Stimulated activated memory B cell treated with anti-CD40 and anti-IgM and Interleukin-4, amounts not matched to agents 10 μg/mL and 1 μg/mL and 100 μg/mL, for 72 hours (primary cell): ENCODE measurements around the gene DUSP22.

Experiments used
- ATAC-seq: fragments of 150-1000 bp; cut with Tn5 transposase; 2 replicates; pipeline ENCODE4 v1.10.0; 2021
- H3K27ac Mint-ChIP-seq: one replicate; pipeline ENCODE4 v1.8.0; 2022; ENCODE audit warnings: mild to moderate bottlenecking, mixed read lengths
- H3K27me3 Mint-ChIP-seq: one replicate; pipeline ENCODE4 v1.8.0; 2022; ENCODE audit warnings: mixed read lengths
- H3K36me3 Mint-ChIP-seq: one replicate; pipeline ENCODE4 v1.8.0; 2022; ENCODE audit warnings: mixed read lengths
- H3K4me1 Mint-ChIP-seq: one replicate; pipeline ENCODE4 v1.8.0; 2022; ENCODE audit warnings: mixed read lengths
- H3K4me3 Mint-ChIP-seq: one replicate; pipeline ENCODE4 v1.8.0; 2022; ENCODE audit warnings: mild to moderate bottlenecking, moderate library complexity, mixed read lengths
- H3K9me3 Mint-ChIP-seq: one replicate; pipeline ENCODE4 v1.8.0; 2022; ENCODE audit warnings: mixed read lengths

DUSP22 gene

DNA sequence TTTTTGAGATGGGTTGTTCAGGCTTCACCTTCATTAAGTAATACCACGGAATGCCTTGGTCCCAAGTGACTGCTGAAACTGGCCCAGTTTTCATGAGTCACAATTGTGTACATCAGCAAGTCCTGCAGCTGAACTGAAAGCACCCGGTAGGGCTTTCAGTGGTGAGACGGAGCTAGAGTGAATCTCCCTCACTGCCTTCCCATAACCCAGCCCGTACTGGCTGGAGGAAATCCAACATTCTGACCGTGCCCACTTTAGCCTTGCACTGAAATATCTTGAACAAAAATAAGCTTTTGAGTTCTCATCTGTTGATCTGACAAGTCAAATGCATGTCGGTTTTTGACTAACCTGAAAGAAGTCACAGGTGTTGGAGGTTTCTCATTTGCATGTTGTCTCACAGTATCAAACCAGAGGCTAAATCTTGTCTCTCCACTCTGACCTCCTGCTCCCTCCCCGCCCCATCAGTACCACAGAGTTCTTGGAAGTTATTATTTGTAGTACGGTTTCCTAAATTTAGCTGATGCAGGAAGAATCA is 35.9 kb downstream of the DUSP22 start:
- no peak overlapping the region for H3K27ac Mint-ChIP-seq
- no peaks in the 10 kb centered on the region for H3K9me3 Mint-ChIP-seq
- ATAC-seq: peak; percentile 83
- peaks cover 17% of the 10 kb centered on the region for H3K36me3 Mint-ChIP-seq
- H3K4me1 Mint-ChIP-seq: peaks cover 6% of the 10 kb centered on the region
- no peak overlapping the region for H3K4me3 Mint-ChIP-seq
- H3K27me3 Mint-ChIP-seq: no peaks in the 10 kb centered on the region

DNA sequence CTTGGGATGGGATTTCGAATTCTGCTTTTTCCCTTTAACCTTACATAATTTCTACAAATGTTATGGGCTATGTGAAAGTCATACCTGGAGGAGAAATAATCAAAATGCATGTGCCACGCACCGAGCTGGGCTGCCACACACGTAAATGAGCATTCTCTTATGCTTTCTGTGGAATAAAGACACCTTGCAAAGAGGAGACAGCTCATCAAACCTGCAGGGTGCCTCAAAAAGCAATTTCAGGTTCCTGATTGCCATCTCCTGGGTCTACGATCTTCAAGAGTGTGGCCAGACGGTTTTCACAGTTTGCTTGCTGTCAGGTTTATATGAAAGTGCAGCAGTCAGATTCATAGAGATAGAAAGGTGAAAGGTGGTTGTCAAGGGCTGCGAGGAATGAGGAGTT is 36.6 kb downstream of the DUSP22 start:
- ATAC-seq: no peak
- no peak overlapping the region for H3K27ac Mint-ChIP-seq
- no peak overlapping the region for H3K4me3 Mint-ChIP-seq
- H3K9me3 Mint-ChIP-seq: no peaks in the 10 kb centered on the region
- H3K36me3 Mint-ChIP-seq: peaks cover 17% of the 10 kb centered on the region
- peaks cover 6% of the 10 kb centered on the region for H3K4me1 Mint-ChIP-seq
- H3K27me3 Mint-ChIP-seq: no peaks in the 10 kb centered on the region

DNA sequence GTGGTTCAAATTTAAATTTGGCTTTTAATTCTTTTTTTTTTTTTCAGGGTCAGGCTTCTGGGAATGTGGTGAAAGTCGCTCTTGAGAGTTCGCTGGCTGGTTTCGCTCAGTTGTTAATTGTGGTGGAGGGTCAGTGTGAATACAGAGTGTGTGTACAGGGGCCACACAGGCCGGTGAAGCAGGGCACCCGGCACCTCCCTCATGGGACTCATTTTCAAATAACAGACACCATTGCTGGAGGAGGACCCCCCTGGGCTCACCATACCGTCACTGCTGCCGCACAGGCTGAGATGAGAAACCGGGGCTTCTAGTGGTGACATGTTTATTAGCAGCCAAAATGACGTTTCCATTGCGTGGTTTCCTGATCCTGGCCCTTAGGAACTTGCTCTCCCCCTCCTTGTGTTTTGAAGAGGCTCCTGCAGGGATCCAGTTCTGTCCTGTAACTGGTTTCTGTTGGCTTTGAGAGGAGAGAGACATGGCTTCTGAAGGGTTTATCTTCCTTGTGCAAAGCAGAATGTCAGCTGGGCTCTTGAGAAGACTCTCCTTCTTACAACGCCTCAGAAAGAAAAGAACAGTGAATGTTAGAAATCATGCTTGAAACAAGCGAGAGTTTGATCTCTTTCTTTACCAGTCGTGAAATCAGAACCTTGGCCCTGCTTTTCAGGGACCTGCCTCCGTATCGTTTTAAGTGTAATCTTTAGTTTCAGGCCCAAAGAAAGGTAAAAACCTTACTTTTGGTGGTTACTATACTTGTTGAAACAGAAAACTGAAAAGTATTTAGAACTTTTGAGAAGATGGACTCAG is 37.8 kb downstream of the DUSP22 start:
- no peak for ATAC-seq
- H3K36me3 Mint-ChIP-seq: peaks cover 17% of the 10 kb centered on the region
- no peaks in the 10 kb centered on the region for H3K9me3 Mint-ChIP-seq
- no peak overlapping the region for H3K27ac Mint-ChIP-seq
- peaks cover 6% of the 10 kb centered on the region for H3K4me1 Mint-ChIP-seq
- no peaks in the 10 kb centered on the region for H3K27me3 Mint-ChIP-seq
- no peak overlapping the region for H3K4me3 Mint-ChIP-seq

DNA sequence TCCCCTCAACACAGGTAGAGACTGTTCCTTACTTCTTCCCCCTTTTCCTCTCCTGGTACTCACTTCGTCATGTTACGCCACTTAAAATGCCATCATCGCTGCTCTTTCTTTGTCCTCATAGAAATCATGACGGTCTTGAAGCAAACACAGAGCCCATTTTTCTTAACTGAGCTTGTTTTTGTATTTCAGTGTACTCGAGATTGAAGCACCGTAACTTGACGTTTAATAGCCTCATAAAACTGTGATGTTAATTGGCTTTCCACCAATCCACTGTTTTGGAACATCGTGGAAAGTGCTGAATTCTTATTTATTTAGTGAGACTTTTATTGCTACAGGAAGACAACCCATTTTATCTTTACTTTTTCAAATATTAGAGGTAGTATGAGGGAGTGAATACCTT is 38.7 kb downstream of the DUSP22 start:
- no peaks in the 10 kb centered on the region for H3K27me3 Mint-ChIP-seq
- ATAC-seq: no peak
- H3K4me3 Mint-ChIP-seq: no peak overlapping the region
- peaks cover 11% of the 10 kb centered on the region for H3K4me1 Mint-ChIP-seq
- H3K36me3 Mint-ChIP-seq: peaks cover 16% of the 10 kb centered on the region
- no peaks in the 10 kb centered on the region for H3K9me3 Mint-ChIP-seq
- H3K27ac Mint-ChIP-seq: no peak overlapping the region

DNA sequence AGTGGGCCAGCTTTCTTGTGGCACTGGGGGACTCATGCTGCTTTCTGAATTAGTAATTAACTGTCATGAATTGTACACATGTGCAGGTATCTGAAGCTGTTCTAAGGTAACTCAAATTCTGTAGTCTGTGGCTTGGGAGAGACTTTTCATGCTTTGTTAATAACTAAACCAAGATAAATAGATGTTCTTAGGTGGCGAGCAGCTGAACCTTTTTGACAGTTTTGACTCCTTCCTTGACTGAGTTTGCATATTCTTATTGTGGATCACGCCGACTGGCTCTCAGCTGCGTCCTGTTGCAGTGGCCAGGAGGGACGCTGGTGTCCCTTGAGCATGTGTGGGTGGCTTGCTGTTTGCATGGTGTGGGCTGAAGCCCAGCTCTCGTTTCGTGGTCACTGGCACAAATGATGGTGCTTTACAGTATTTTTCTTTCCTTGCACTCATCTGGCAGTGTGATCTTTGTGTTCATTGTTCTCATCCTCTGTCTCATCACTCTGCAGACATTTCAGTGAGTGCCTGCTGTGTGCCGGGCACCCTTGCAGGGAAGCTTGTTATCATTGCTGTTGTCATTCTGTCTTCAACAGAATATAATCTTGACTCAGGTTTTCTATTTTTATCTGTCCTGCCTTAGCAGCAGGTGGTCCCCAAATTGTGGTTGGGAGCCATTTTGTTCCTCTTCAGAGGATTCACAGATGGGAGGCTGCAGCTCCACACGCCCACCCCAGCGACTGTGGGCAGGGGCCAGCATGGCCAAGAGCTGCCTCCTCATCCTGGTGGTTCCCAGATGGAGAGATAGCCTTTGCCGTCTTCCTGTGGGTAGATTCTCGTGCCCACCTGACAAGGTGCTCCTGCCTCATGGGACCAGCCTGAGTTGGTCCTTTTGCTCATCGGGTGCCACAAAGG is 39.6 kb downstream of the DUSP22 start:
- peaks cover 14% of the 10 kb centered on the region for H3K4me1 Mint-ChIP-seq
- ATAC-seq: peak; percentile 69
- no peaks in the 10 kb centered on the region for H3K9me3 Mint-ChIP-seq
- no peak overlapping the region for H3K27ac Mint-ChIP-seq
- H3K4me3 Mint-ChIP-seq: no peak overlapping the region
- H3K27me3 Mint-ChIP-seq: no peaks in the 10 kb centered on the region
- peaks cover 14% of the 10 kb centered on the region for H3K36me3 Mint-ChIP-seq

DNA sequence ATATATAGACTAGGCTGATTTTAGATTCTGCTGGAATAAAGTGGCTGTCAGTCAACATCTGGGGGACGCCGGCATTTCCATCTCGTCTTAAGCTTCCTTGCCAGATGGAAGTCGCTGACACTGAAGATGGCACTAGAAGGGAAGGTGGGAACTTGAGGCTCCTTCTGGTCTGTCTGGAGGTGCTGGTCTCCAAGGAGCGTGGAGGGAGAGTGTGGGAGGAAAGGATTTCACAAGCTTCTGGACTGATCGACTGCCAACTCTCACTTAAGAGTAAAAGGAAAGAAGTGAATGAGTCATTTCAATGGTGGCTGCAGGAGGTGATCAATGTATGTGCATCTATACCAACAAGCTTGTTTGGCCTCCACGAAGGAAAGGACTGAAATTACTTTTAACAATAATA is 40.4 kb downstream of the DUSP22 start:
- Mint-ChIP-seq H3K4me3 (no peak overlapping the region), H3K36me3 (peaks cover 8% of the 10 kb centered on the region), H3K27me3 (no peaks in the 10 kb centered on the region), H3K27ac (no peak overlapping the region), H3K4me1 (peaks cover 22% of the 10 kb centered on the region), H3K9me3 (no peaks in the 10 kb centered on the region)
- no peak for ATAC-seq

DNA sequence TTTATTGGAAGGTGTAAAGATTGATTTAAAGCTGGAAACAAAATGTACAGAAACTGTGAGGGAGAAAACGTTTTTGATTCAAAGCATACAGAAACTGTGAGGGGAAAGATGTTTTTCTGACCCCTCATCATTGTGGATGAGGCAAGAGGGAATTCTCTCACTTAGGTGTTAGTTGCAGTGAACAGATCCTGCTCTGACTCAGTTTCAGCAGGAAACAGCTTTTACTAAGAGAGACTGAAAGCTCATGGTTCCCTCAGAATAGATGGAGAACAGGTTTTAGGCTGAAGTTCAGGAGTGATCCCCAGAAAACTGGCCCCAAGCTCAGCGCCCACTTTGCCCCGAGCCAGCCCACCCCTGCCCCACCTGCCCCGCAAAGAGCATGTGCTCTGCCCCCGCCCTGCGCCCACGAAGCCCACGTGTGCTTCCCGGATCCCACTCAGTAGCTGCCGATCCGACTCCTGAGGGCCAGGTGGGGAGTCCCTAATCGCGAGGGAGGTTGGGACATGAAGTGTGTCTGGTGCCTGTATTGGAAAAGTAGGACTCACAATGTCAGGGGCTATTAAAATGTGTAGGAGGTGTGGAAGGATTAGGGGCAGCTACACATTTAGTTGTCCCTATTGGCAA is 41.2 kb downstream of the DUSP22 start:
- peaks cover 6% of the 10 kb centered on the region for H3K36me3 Mint-ChIP-seq
- H3K9me3 Mint-ChIP-seq: no peaks in the 10 kb centered on the region
- no peak for ATAC-seq
- no peak overlapping the region for H3K4me3 Mint-ChIP-seq
- peaks cover 29% of the 10 kb centered on the region for H3K4me1 Mint-ChIP-seq
- no peaks in the 10 kb centered on the region for H3K27me3 Mint-ChIP-seq
- H3K27ac Mint-ChIP-seq: no peak overlapping the region

DNA sequence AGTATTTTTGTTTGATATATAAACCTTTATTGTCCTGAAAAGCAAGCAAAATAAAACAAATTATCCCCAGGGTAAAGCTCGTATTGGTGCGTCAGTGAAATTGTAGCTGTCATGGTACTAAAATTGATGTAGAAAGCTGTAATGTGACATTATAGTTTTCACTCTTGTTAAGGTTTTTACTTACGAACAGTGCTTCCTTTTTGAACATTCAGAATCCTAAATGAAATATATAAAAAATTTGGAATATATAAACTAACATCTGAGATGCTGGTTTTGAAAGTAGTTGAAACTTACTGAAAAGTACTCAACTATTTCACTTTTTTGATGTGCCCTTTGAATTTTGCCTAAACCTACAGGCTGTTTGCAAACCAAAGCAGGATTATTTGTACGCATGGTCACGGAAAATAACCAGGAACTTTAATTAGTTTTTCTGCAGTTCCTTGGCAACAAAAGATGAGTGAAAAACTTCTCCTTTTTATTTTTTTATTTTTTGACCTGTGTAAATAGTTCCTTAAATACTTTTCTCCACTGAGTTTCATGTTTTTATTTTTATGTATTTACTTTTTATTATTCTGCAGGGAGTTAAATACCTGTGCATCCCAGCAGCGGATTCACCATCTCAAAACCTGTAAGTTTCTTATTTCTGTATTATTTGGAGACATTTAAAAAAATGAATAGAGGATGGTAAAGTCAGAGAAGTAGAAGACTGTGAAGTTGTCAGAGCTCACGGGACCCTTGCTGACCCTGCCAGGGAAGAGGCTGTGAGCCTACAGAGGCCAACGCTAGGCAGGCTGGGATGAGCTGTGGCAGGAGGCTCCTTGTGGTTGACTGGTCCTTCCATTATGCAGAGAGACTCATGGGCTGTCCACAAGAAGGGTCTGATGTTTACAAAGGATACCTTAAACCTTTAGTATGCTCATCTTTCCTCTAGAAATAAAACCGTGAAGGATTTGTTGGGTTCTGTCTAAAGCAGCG is 42.5 kb downstream of the DUSP22 start:
- no peak for ATAC-seq
- Mint-ChIP-seq H3K36me3 (peaks cover 11% of the 10 kb centered on the region), H3K27ac (no peak overlapping the region), H3K4me3 (no peak overlapping the region), H3K27me3 (no peaks in the 10 kb centered on the region), H3K9me3 (no peaks in the 10 kb centered on the region), H3K4me1 (peaks cover 42% of the 10 kb centered on the region)

DNA sequence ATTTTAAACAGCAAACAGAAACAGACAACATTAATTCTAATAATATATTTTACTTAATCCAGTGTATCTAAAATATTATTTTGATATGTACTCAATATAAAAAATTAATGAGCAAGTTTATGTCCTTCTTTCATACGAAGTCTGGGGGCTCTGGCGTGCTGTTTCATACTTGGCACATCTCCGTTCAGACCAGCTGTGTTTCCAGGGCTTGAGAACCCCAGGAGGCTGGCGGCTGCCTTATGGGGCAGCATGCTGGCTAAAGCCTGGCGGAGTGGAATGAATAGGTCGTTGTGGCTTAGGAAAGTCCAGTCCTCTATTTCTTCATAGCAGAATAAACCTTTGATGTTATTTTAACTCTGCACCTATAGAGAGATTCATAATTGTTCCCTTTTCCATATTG is 43.3 kb downstream of the DUSP22 start:
- Mint-ChIP-seq H3K9me3 (no peaks in the 10 kb centered on the region), H3K4me3 (no peak overlapping the region), H3K27ac (peak overlapping the region; percentile 85), H3K4me1 (peaks cover 50% of the 10 kb centered on the region), H3K27me3 (no peaks in the 10 kb centered on the region), H3K36me3 (peaks cover 11% of the 10 kb centered on the region)
- ATAC-seq: no peak

DNA sequence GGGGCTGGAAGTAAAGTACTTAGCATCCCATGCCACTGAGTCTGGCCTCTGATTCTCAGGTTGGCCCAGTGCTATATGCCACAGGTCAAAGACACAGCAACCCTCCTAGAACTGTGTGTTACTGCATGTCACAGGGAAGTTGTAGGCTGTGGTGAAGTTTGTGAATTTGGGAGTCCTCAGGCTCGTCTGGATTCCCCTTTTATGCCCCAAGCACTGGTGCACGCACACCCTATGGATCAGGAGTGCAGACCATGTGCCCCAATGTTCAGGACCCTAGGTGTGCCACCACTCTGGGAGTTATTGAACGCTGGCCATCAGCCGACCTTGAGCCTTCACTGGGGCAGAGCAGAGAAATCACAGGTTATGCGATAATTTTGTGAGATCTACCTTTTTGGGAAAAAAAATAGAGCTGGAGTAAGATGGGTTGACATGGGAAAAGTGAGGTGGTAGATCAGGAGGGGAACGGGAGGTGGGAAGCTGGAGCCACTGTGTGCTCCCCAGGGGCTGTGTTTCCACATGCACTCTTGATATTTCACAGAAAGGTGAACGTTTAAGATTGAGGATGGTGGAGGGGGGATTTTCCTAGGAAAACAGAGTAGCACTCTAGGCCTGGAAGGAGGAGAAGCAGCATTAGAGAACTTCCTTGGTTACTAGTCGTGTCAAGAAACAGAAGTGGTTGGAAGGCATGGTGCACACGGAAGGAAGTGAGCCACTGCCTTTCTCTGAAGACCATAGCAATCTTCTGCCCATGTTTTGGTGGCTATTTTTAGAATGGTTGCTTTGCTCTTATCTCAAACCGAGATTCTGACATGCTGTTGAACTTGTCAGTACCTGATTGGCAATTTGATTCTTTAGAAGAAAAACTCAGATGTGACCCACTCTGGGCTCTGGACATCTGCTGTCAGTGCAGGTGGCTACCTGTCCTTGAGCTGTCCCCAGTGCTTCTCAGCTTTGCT is 44.1 kb downstream of the DUSP22 start:
- H3K27me3 Mint-ChIP-seq: no peaks in the 10 kb centered on the region
- H3K27ac Mint-ChIP-seq: peak overlapping the region; percentile 85
- ATAC-seq: peak; percentile 67
- H3K9me3 Mint-ChIP-seq: no peaks in the 10 kb centered on the region
- peak overlapping the region; percentile 40 for H3K4me3 Mint-ChIP-seq
- peaks cover 20% of the 10 kb centered on the region for H3K36me3 Mint-ChIP-seq
- H3K4me1 Mint-ChIP-seq: peaks cover 59% of the 10 kb centered on the region

DNA sequence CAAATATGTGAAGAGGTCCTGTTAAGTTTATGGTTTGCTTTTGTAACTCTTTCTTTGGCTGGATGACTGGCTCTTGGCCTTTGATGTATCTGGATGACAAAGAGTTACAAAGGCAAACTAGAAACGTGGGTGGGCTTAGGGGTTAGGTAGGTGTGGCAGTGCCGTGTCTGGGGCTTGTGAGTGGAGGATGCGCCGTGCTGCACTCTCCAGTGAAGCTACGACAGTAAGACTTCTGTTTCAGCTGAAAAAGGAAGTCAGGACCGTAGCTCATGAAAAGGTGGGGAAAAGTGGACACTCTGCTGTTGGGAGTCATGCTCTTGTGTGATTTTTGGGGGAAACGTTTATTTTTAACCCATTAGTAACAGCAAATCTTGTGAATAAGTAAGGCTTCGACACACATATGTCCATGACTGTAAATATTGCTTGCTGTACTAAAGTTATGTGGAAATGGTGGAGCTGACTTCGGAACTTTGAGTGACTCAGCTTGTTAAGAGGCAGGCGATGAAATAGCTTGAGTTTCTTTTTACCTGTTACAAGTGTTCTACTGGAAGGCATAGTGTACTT is 45.6 kb downstream of the DUSP22 start:
- peak overlapping the region; percentile 85 for H3K27ac Mint-ChIP-seq
- H3K4me1 Mint-ChIP-seq: peaks cover 72% of the 10 kb centered on the region
- peaks cover 24% of the 10 kb centered on the region for H3K36me3 Mint-ChIP-seq
- H3K27me3 Mint-ChIP-seq: no peaks in the 10 kb centered on the region
- H3K4me3 Mint-ChIP-seq: peak overlapping the region; percentile 73
- peak; percentile 19 for ATAC-seq
- no peaks in the 10 kb centered on the region for H3K9me3 Mint-ChIP-seq

DNA sequence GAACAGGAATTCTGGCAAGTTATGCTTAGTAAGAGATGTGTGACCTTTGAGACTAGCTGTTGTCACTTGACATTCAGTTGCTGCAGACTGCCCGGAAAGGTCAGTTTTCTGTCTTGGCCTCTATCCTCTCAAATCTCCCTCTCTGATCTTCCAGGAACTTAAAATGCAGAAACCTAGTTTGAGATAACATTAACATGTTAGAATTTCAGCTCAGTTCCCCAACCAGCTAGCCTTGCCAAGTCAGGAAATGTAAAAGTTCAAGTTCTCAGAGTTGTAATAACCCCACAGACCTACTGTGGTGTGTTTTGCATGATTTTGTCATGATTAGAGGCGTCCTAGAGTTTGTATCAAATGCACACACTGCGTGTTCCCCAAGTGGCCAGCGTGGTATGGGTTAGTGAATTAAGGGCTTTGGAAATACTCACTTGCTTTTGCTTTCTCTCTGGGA is 46.6 kb downstream of the DUSP22 start:
- Mint-ChIP-seq H3K27ac (peak overlapping the region; percentile 85), H3K27me3 (no peaks in the 10 kb centered on the region), H3K4me3 (peak overlapping the region; percentile 64), H3K36me3 (peaks cover 28% of the 10 kb centered on the region), H3K9me3 (no peaks in the 10 kb centered on the region), H3K4me1 (peaks cover 79% of the 10 kb centered on the region)
- ATAC-seq: peak; percentile 31

DNA sequence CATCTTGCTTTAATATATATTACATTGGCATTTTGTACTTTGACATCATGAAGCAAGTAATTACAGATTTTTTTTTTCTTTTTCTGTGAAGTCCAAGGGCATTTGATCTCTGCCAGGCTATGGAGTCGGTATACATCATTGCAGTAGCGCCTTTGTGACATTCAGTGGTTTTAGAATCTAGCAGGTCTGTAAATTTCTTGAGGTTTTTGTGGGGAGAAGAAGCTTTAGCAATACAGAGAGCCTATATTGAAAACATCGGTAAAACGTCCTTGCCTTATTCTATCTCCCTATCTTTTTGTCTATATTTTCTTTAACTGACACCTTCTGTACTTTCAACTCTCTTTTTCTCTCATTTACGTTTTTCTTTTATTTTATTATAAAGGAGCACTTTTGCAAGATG is 47.2 kb downstream of the DUSP22 start:
- Mint-ChIP-seq H3K9me3 (no peaks in the 10 kb centered on the region), H3K36me3 (peaks cover 34% of the 10 kb centered on the region), H3K4me3 (peak overlapping the region; percentile 59), H3K4me1 (peaks cover 85% of the 10 kb centered on the region), H3K27me3 (no peaks in the 10 kb centered on the region), H3K27ac (peak overlapping the region; percentile 85)
- ATAC-seq: no peak
